ENCODE measurements around the gene LTB. TPM values are rescaled to one million over a fixed set of nuclear protein-coding genes. Genes with fewer than 3 reads are reported as not detected.

The LTB gene
- total and polyA plus RNA-seq, 4 donors, result 0.67 to 5.3 (median 1.5) TPM

- TF ChIP-seq REST (IDR thresholded peaks at IDR 0.05) (no peak), RXRA (IDR thresholded peaks at IDR 0.05) (no peak), JUND (IDR thresholded peaks at IDR 0.05) (no peak), YY1 (IDR thresholded peaks at IDR 0.05) (no peak), HNF4A (conservative IDR thresholded peaks at IDR 0.05) (peak; percentile 72 to 82), GABPA (IDR thresholded peaks at IDR 0.05 in 1 of 2, conservative IDR thresholded peaks at IDR 0.05 in 1 of 2) (peak in 1 of 2 donors; percentile 26), HNF4G (IDR thresholded peaks at IDR 0.05) (no peak), ZBTB33 (IDR thresholded peaks at IDR 0.05) (no peak)
Observed at GRCh38 chr6:31614684-31615578, 32.7 kb upstream of the LTB start, which contains the start of gene AIF1 (continued).

GRCh38 chr6:31614075-31614619 is 31.9 kb upstream of the LTB start:
- H3K27me3 ChIP-seq (ENCODE audit: control insufficient read depth in 4 of 4, insufficient read depth in 4 of 4, low read length in 3 of 4), result no peaks in the 10 kb centered on the region
- no peak overlapping the region for H3K4me3 ChIP-seq (ENCODE audit: low read depth in 1 of 3, low read length in 3 of 3)
- H3K27ac ChIP-seq (ENCODE audit: low read depth in 1 of 2, low read length in 2 of 2), result no peak overlapping the region
- 76% methylated on average over 8 of the region's 8 CpGs for WGBS
- H3K9me3 ChIP-seq (ENCODE audit: control insufficient read depth in 4 of 4, low read length in 3 of 4), result no peaks in the 10 kb centered on the region
- H3K4me1 ChIP-seq (ENCODE audit: control insufficient read depth in 4 of 4, insufficient read depth in 4 of 4, low read length in 3 of 4), result peaks cover 3 to 16% (median 12%) of the 10 kb centered on the region in 4 donors
- no peak overlapping the region for H3K9ac ChIP-seq (ENCODE audit: low read depth in 1 of 2, low read length in 2 of 2)
- H3K36me3 ChIP-seq (ENCODE audit: control insufficient read depth in 4 of 4, insufficient read depth in 3 of 4, low read depth in 1 of 4, low read length in 3 of 4), result no peaks in the 10 kb centered on the region
- DNase-seq (ENCODE audit: low spot score), result no peak
- no peak for TF ChIP-seq JUND (IDR thresholded peaks at IDR 0.05)
- no peak for TF ChIP-seq ZBTB33 (IDR thresholded peaks at IDR 0.05)
- no peak for TF ChIP-seq EGR1 (IDR thresholded peaks at IDR 0.05; ENCODE audit: low read depth in 2 of 2)
- no peak for TF ChIP-seq ATF3 (IDR thresholded peaks at IDR 0.05)
- no peak for TF ChIP-seq FOXA2 (IDR thresholded peaks at IDR 0.05)
- no peak for TF ChIP-seq SP1 (IDR thresholded peaks at IDR 0.05)
- TF ChIP-seq GABPA (IDR thresholded peaks at IDR 0.05 in 1 of 2, conservative IDR thresholded peaks at IDR 0.05 in 1 of 2), result no peak
- TF ChIP-seq HNF4A (conservative IDR thresholded peaks at IDR 0.05), result no peak
- TF ChIP-seq HNF4G (IDR thresholded peaks at IDR 0.05), result no peak
- TF ChIP-seq REST (IDR thresholded peaks at IDR 0.05), result no peak
- no peak for TF ChIP-seq RAD21 (IDR thresholded peaks at IDR 0.05)
- TF ChIP-seq TAF1 (conservative IDR thresholded peaks at IDR 0.05), result no peak
- no peak for TF ChIP-seq NR2F2 (IDR thresholded peaks at IDR 0.05)
- TF ChIP-seq MAX (IDR thresholded peaks at IDR 0.05), result no peak
- no peak for TF ChIP-seq RXRA (IDR thresholded peaks at IDR 0.05)
- TF ChIP-seq FOXA1 (IDR thresholded peaks at IDR 0.05), result no peak
- no peak for TF ChIP-seq CTCF (IDR thresholded peaks at IDR 0.05; ENCODE audit: low read depth, low read length, missing input control)

Data from liver (tissue), 9 donors.